Parathyroid adenoma (tissue), 2 donors: Measurements from ENCODE around the gene MYO9A.

Experiments used
- H2AFZ ChIP-seq: fragments of 300-600 bp; sonication (generic); one replicate; pipeline ENCODE4 v1.7.0; 2017; ENCODE audit warnings: antibody characterized with exemption, mild to moderate bottlenecking
- H3K27ac ChIP-seq: fragments of 300-600 bp; sonication (generic); one replicate; pipeline ENCODE4 v1.7.0; 2017
- H3K27me3 ChIP-seq: fragments of 300-600 bp; sonication (generic); one replicate; pipeline ENCODE4 v1.7.0; 2017; ENCODE audit warnings: low read length; ENCODE audit not compliant: control insufficient read depth, insufficient read depth
- H3K36me3 ChIP-seq: fragments of 300-600 bp; sonication (generic); one replicate; pipeline ENCODE4 v1.7.0; 2017; ENCODE audit warnings: low read length; ENCODE audit not compliant: control insufficient read depth, insufficient read depth
- H3K4me1 ChIP-seq: fragments of 300-600 bp; sonication (generic); one replicate; pipeline ENCODE4 v1.7.0; 2017; ENCODE audit warnings: control low read depth
- H3K4me2 ChIP-seq: fragments of 300-600 bp; sonication (generic); one replicate; pipeline ENCODE4 v1.7.0; 2017; ENCODE audit warnings: low read length
- H3K4me3 ChIP-seq: fragments of 300-600 bp; sonication (generic); one replicate; pipeline ENCODE4 v1.7.0; 2017; ENCODE audit warnings: low read depth, low read length
- H3K79me2 ChIP-seq: fragments of 300-600 bp; sonication (generic); one replicate; pipeline ENCODE4 v1.7.0; 2017; ENCODE audit warnings: control low read depth
- H3K9ac ChIP-seq: fragments of 300-600 bp; sonication (generic); one replicate; pipeline ENCODE4 v1.7.0; 2017; ENCODE audit warnings: mild to moderate bottlenecking
- H3K9me3 ChIP-seq: fragments of 300-600 bp; sonication (generic); one replicate; pipeline ENCODE4 v1.7.0; 2017; ENCODE audit warnings: low read length; ENCODE audit not compliant: control insufficient read depth
- TF ChIP-seq, protein P1 (sequence below): fragments of 300-600 bp; sonication (generic); IDR thresholded peaks from one replicate; pipeline ENCODE4 v1.7.0; 2017; ENCODE audit warnings: antibody characterized with exemption, mild to moderate bottlenecking
- donor health status: primary hyperparathyroidism.

MYO9A gene

DNA sequence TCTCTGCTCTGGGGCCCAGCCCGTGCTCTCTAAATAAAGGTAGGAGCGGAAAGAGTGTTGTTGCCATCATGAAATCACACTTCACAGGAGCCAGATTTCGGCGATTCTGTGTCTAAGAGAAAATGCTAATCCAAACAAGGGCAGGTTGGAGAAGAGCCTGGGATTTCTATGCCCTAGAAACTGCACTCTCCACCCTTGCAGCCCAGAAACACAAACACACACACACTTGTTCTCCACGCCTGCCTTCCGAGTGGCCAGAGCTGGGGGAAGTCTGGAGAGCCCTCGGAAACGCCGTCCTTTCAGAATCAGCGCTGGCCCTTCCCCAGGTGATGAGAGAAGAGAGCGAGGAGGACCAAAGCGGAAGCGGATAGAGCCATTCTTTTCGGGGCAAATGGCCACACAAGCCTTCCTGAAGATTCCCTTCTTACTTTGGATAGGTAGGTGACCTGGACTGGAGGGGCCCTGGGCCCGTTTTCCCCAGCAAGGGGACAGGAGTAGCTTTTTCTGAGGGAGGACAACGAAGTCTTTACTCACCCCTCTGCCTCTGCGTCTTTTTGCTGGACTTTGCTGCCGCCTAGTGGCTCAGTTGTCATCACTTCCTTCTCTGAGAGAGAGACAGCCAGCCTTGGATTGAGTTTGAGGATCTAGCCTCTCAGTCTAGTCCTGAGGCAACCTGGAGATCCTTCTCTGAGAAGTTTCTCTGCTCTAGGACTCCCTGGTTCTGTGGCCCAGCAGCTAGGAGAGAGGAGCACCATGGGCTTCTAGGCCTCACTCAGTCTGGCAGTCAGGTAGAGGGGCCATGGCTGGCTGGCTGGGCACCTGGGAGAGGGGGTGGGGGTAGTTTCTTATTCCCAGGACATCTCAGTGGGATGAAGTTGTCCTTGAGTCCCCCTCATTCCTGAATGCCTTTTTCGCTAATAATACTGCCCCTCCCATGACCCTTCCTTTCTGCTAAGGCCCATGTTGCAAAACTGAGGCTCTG, 38.0 kb upstream of the MYO9A start:
- Histone ChIP-seq H3K9ac (no peak overlapping the region), H3K79me2 (no peaks in the 10 kb centered on the region), H3K27ac (peak overlapping the region; percentile 75), H3K9me3 (no peaks in the 10 kb centered on the region), H3K36me3 (no peaks in the 10 kb centered on the region), H3K4me2 (peak overlapping the region; percentile 93), H3K4me3 (peak overlapping the region; percentile 62), H3K4me1 (peaks cover 6% of the 10 kb centered on the region), H2AFZ (peak overlapping the region; percentile 81), H3K27me3 (no peaks in the 10 kb centered on the region)
- TF ChIP-seq, protein P1, sequence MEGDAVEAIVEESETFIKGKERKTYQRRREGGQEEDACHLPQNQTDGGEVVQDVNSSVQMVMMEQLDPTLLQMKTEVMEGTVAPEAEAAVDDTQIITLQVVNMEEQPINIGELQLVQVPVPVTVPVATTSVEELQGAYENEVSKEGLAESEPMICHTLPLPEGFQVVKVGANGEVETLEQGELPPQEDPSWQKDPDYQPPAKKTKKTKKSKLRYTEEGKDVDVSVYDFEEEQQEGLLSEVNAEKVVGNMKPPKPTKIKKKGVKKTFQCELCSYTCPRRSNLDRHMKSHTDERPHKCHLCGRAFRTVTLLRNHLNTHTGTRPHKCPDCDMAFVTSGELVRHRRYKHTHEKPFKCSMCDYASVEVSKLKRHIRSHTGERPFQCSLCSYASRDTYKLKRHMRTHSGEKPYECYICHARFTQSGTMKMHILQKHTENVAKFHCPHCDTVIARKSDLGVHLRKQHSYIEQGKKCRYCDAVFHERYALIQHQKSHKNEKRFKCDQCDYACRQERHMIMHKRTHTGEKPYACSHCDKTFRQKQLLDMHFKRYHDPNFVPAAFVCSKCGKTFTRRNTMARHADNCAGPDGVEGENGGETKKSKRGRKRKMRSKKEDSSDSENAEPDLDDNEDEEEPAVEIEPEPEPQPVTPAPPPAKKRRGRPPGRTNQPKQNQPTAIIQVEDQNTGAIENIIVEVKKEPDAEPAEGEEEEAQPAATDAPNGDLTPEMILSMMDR = peak; percentile 56

DNA sequence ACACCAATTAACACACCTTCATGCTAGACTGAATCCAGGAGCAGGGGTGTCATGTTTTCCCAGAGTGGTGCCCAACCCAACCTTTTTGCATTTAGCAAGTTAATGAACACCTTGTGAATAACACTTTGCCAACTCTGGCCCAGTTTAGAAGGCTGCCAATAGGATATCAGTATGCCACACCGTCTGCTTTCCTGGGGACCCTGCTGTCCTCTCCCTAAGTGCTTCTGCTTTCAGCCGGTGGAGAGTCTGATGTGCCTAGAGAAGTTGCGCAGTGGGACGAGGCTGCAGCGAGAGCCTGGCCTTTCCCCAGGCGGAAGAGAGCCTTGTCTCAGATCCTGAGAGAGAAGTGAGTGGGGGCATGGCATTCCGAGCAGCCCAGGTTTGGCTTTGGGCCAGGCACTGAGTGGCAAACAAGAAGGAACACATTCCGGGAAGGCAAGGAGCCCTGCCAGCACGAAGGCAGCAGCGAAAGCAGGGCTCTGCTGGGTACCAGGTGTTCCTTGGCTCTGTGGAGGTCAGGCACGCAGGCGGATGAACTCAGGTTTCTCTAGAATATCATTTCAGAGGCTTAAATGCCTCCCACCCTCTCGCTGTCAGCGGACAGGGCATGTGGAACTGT, 37.2 kb upstream of the MYO9A start:
- Histone ChIP-seq H3K4me2 (peak overlapping the region; percentile 93), H2AFZ (peak overlapping the region; percentile 81), H3K4me1 (peaks cover 6% of the 10 kb centered on the region), H3K36me3 (no peaks in the 10 kb centered on the region), H3K9ac (no peak overlapping the region), H3K27me3 (no peaks in the 10 kb centered on the region), H3K79me2 (no peaks in the 10 kb centered on the region), H3K9me3 (no peaks in the 10 kb centered on the region), H3K27ac (peak overlapping the region; percentile 75), H3K4me3 (peak overlapping the region; percentile 62)
- TF ChIP-seq, protein P1 = no peak

DNA sequence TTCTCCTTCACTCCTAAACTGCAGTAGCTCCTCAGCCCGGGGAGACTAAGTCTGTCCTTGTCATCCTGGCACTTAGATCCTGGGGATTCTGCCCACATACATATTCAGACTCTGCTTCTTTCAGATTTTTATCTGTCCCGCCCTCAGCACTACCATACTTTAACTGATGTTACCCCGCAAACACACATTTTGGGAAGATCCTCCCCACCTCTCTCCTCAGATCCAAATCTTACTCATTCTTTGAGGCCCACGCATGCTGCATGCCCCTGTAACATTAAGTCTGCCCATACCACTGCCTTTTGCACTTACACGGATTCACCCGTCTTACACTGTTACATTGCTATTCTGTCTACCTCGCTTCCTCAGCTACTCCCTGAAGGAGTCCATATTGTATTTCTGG, 36.4 kb upstream of the MYO9A start:
- H3K4me3 ChIP-seq = no peak overlapping the region
- H3K27ac ChIP-seq = peak overlapping the region; percentile 75
- peaks cover 6% of the 10 kb centered on the region for H3K4me1 ChIP-seq
- H3K36me3 ChIP-seq = no peaks in the 10 kb centered on the region
- no peak overlapping the region for H2AFZ ChIP-seq
- no peaks in the 10 kb centered on the region for H3K9me3 ChIP-seq
- TF ChIP-seq, protein P1 = no peak
- no peak overlapping the region for H3K9ac ChIP-seq
- no peak overlapping the region for H3K4me2 ChIP-seq
- no peaks in the 10 kb centered on the region for H3K27me3 ChIP-seq
- no peaks in the 10 kb centered on the region for H3K79me2 ChIP-seq

DNA sequence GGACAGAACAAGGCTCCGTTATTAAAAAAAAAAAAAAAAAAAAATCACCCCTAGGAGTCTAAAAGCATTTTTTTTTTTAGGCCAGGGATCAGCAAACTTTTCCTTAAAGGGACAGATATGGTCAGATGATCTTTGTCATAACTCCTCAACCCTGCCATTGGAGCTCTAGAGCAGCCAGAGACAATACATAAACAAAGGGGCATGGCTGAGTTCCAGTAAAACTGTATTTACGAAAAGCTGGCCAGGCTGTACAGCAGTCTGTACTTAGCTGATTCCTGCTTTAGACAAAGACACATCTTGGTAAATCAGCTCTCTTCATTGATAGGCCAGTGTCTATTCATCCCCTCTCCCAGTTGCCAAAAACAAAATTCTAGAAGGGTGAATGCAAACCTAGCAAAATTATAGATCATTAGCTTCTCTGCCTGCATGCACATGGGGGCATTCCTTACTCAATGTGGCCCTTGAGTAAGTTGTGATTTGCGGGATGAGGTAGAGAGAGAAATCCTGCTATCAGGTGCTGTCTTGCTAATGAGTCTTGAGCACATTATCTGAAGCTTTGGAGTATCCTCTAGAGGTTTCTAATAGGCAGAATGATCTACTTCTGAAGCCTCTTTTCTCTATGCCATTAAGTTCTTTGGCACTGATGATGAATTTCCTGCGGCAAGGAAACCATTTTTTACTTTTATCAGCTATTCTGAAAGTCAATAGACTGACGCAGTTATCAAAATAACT, 35.5 kb upstream of the MYO9A start:
- no peak overlapping the region for H3K4me3 ChIP-seq
- H3K36me3 ChIP-seq = no peaks in the 10 kb centered on the region
- H3K79me2 ChIP-seq = no peaks in the 10 kb centered on the region
- peaks cover 6% of the 10 kb centered on the region for H3K4me1 ChIP-seq
- no peak overlapping the region for H3K4me2 ChIP-seq
- no peak overlapping the region for H2AFZ ChIP-seq
- TF ChIP-seq, protein P1 = no peak
- no peak overlapping the region for H3K9ac ChIP-seq
- no peaks in the 10 kb centered on the region for H3K27me3 ChIP-seq
- H3K27ac ChIP-seq = peak overlapping the region; percentile 59
- no peaks in the 10 kb centered on the region for H3K9me3 ChIP-seq
